Common myeloid progenitor, CD34-positive (primary cell): ENCODE measurements around the gene ADAMTS17.

Source experiments
- CTCF ChIA-PET: fragments of 350-600 bp; sonication (Branson Sonifier 250); formaldehyde crosslinking; loops from one replicate; lab custom pipeline; 2021; ENCODE audit warnings: antibody characterized with exemption; lab: Charles Lee
- POLR2A ChIA-PET: fragments of 350-600 bp; sonication (Branson Sonifier 250); formaldehyde crosslinking; loops from one replicate; lab custom pipeline; 2021; ENCODE audit warnings: antibody characterized with exemption; lab: Charles Lee
- DNase-seq, 3 donors: peaks; one replicate each; pipeline versions ENCODE4 v3.0.0 to v3.0.0-alpha.2; 2013
- H3K27ac ChIP-seq, 2 experiments: 1 replicate in 1 of 2; 2 replicates in 1 of 2; pipeline ENCODE4 v1.7.0; 2013; ENCODE audit warnings: inconsistent platforms in 2 of 2, low read length in 2 of 2, mild to moderate bottlenecking in 2 of 2, low read depth in 1 of 2, moderate library complexity in 1 of 2; ENCODE audit not compliant: severe bottlenecking in 2 of 2, insufficient read depth in 1 of 2, poor library complexity in 1 of 2
- H3K27me3 ChIP-seq, 5 experiments: replicated peaks in 2 of 5; 1 replicate in 3 of 5; 2 replicates in 2 of 5; pipeline versions ENCODE4 v1.6.1 to v1.7.0; 2013; ENCODE audit warnings: low read length in 4 of 5, mild to moderate bottlenecking in 2 of 5, moderate library complexity in 2 of 5, inconsistent platforms in 1 of 5; ENCODE audit not compliant: insufficient read depth in 5 of 5, control insufficient read depth in 4 of 5
- H3K36me3 ChIP-seq, 4 experiments: 1 replicate in 2 of 4; 2 replicates in 2 of 4; pipeline versions ENCODE4 v1.6.1 to v1.7.0; 2013; ENCODE audit warnings: low read length in 3 of 4, control low read depth in 1 of 4, mild to moderate bottlenecking in 1 of 4; ENCODE audit not compliant: control insufficient read depth in 4 of 4, insufficient read depth in 4 of 4
- H3K4me1 ChIP-seq, 4 experiments: 1 replicate in 3 of 4; 2 replicates in 1 of 4; pipeline versions ENCODE4 v1.6.1 to v1.7.1; 2013; ENCODE audit warnings: low read length in 3 of 4, mild to moderate bottlenecking in 3 of 4, control low read depth in 1 of 4, inconsistent platforms in 1 of 4, moderate library complexity in 1 of 4; ENCODE audit not compliant: control insufficient read depth in 4 of 4, insufficient read depth in 4 of 4; ENCODE audit errors: control extremely low read depth in 1 of 4
- H3K4me3 ChIP-seq, 7 experiments: 1 replicate in 4 of 7; 2 replicates in 3 of 7; pipeline versions ENCODE4 v1.5.1 to v1.7.0; 2013; ENCODE audit warnings: mild to moderate bottlenecking in 7 of 7, low read length in 6 of 7, moderate library complexity in 6 of 7, inconsistent platforms in 2 of 7, low read depth in 2 of 7, control low read depth in 1 of 7; ENCODE audit not compliant: insufficient read depth in 4 of 7, control insufficient read depth in 1 of 7; ENCODE audit errors: extremely low read depth in 1 of 7
- H3K9me3 ChIP-seq, 5 experiments: 1 replicate in 4 of 5; 2 replicates in 1 of 5; pipeline versions ENCODE4 v1.6.1 to v1.7.1; 2013; ENCODE audit warnings: low read length in 4 of 5, mild to moderate bottlenecking in 2 of 5, inconsistent platforms in 1 of 5, low read depth in 1 of 5, moderate library complexity in 1 of 5; ENCODE audit not compliant: control insufficient read depth in 4 of 5, insufficient read depth in 2 of 5; ENCODE audit errors: control extremely low read depth in 1 of 5
- WGBS: methylation state at CpG from one replicate; pipeline ENCODE4 v1.1.5; 2013; ENCODE audit not compliant: insufficient coverage; 5-methylcytosine and 5-hydroxymethylcytosine counted together

Gene ADAMTS17

DNA sequence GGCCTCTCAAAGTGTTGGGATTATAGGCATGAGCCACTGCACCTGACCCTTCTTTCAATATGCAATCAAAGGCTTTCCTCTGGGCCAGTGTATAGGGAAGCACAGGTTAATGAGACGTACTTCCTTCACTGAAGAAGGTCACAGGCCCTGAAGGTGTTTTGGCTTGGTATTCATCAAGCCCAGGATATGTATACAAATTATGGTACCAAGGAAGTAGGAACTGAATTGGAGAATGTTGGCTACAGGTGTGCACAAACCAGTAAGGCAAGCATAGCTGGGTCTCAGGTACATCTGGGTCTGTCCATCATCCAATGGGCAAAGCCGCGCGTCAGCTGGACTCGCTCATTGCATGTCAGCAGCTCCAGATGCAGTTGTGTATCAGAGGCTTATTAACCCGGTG lies 237.9 kb downstream of the ADAMTS17 start:
- WGBS: 100% methylated on average over 5 of the region's 6 CpGs
- POLR2A ChIA-PET: no interaction called here
- DNase-seq: no peak
- Histone ChIP-seq H3K36me3 (no peaks in the 10 kb centered on the region), H3K4me3 (no peak overlapping the region), H3K4me1 (no peaks in the 10 kb centered on the region), H3K27me3 (no peaks in the 10 kb centered on the region), H3K27ac (no peak overlapping the region), H3K9me3 (no peaks in the 10 kb centered on the region)
- CTCF ChIA-PET: no interaction called here

DNA sequence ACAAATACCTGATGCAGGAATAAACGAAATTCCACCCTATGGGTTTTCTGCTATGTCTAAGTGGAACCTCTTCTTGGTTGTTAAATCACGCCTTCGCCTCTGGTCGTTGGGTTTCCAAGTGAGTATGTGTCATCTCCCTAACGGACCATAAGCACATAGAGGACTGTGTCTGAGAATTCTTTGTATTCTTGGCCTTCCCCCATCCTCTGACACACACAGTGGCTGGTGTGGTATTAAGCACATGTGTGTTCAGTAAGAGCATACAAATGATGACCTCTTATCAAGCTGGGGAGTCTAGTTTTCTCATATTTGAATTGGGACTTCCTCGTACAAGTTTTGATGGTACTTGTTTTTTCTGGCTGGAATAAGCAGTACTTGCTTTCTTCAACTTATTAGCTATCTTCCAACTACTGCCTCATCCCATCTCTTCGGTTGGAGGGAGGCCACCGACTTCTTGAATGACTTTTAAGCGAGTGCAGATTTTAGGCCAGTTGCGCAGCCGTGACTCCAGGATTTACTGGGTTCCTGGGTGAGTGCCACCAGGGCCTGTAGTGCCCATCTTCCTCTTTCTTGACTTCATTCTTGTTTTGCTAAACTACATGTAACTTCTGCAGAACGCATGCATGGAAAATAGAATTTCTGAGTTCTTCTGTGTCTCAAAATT lies 240.2 kb downstream of the ADAMTS17 start:
- over 99% methylated on average over 11 of the region's 12 CpGs for WGBS
- Histone ChIP-seq H3K4me3 (no peak overlapping the region), H3K36me3 (no peaks in the 10 kb centered on the region), H3K27me3 (no peaks in the 10 kb centered on the region), H3K4me1 (no peaks in the 10 kb centered on the region), H3K27ac (no peak overlapping the region), H3K9me3 (no peaks in the 10 kb centered on the region)
- ChIA-PET CTCF (no interaction called here), POLR2A (no interaction called here)
- no peak for DNase-seq

DNA sequence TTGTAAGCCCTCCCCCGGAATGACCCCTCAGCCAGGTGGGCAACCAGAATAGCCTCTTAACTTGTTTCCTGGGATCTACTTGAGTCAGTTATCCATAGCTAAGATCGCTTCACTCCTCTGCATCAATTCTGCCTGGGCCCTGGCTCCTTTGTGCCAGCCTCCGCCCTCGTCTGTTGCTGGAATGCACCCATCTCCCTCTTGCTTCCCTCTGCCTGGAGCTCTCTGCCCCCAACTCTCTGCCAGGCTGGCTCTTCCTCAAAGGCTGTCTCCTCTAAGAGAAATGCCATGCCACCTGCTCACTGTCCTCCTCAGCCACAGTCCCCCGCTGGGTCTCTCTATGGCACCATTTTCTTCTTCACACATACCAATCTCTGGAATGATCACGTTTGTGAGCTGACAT lies 240.8 kb downstream of the ADAMTS17 start:
- H3K4me3 ChIP-seq: no peak overlapping the region
- CTCF ChIA-PET: no interaction called here
- no peaks in the 10 kb centered on the region for H3K27me3 ChIP-seq
- POLR2A ChIA-PET: no interaction called here
- DNase-seq: no peak
- WGBS: 98% methylated on average over 5 of the region's 6 CpGs
- no peaks in the 10 kb centered on the region for H3K36me3 ChIP-seq
- H3K9me3 ChIP-seq: no peaks in the 10 kb centered on the region
- H3K27ac ChIP-seq: no peak overlapping the region
- H3K4me1 ChIP-seq: no peaks in the 10 kb centered on the region

DNA sequence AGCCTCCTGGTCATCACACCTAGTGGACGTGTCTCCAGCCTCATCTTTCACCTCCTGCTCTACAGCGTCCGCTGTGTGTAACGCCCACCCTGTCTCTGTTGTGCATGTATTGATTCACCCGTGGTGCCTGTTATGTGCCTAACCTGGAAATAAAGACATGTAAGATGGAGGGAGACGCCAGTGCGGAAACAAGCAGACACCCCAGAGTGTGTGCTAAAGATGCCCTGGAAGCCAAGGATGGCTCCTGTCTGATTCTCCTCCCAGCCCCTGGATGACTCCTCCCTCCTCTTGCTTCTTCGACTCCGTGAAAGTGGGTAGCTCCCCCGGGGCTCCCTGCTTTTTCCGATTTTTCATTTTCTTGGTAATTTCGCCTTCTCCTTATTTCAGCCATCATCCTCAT lies 241.8 kb downstream of the ADAMTS17 start:
- 97% methylated on average over 12 of the region's 12 CpGs for WGBS
- no peaks in the 10 kb centered on the region for H3K27me3 ChIP-seq
- ChIA-PET POLR2A (no interaction called here), CTCF (no interaction called here)
- H3K4me1 ChIP-seq: no peaks in the 10 kb centered on the region
- no peak for DNase-seq
- H3K9me3 ChIP-seq: no peaks in the 10 kb centered on the region
- no peak overlapping the region for H3K27ac ChIP-seq
- no peaks in the 10 kb centered on the region for H3K36me3 ChIP-seq
- no peak overlapping the region for H3K4me3 ChIP-seq

DNA sequence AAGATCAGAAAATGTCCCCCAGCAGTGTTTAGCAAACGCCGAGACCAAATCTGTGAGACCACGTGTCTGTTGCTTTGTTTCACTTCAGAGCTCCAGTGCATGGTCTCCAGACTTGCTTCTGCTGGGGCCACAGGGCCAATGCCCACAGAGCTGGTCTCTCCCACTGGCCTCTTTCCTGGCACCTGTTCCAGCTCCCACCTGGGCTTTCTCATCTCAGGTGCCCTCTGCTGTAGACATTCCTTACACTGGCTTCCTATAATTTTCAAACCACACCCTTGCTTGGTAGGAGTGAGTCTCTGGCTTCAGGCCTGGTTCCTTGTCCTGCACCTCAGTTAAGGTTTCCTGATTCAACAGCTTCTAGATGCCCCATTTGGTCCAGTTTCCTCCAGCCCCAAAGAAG lies 243.1 kb downstream of the ADAMTS17 start:
- DNase-seq: no peak
- no peaks in the 10 kb centered on the region for H3K9me3 ChIP-seq
- no peaks in the 10 kb centered on the region for H3K4me1 ChIP-seq
- H3K36me3 ChIP-seq: no peaks in the 10 kb centered on the region
- no peak overlapping the region for H3K27ac ChIP-seq
- no peaks in the 10 kb centered on the region for H3K27me3 ChIP-seq
- CTCF ChIA-PET: no interaction called here
- no peak overlapping the region for H3K4me3 ChIP-seq
- 94% methylated on average over 3 of the region's 3 CpGs for WGBS
- POLR2A ChIA-PET: no interaction called here

DNA sequence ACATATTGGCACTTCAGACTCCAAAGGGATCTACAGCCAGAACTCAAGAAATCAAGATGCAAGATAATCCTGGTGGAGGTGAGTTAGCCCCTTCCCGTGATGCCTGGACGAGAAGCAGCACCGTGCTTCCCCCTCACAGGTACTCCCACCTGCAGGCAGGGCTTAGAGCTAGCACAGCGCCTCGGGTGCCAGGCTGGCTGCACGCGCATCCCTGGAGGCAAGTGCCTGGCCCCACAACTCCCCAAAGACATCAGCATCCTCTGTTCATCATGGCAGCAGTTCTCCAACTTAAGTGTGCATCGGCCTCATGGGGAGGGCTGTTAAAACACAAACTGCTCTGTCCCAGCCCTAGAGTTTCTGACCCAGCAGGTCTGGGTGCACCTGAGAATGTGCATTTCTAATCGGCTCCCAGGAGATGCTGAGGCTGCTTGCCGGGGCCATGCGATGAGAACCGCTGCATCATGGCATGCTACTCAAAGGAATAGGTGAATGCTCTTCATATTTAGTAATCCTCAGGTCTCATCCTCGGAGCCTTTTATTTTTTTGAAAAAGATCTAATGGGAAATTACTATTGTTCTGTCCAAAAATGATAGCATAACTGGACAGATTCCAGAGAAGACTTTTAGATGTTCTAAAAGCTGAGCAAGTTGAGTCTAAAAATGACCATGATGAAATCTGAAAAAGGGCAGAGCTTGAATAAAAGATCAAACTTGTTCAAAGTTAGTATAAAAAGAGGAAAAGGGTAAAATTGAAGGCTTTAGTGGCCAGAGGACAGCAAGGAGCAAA lies 244.2 kb downstream of the ADAMTS17 start:
- CTCF ChIA-PET: no interaction called here
- 91% methylated on average over 10 of the region's 13 CpGs for WGBS
- H3K9me3 ChIP-seq: no peaks in the 10 kb centered on the region
- H3K4me3 ChIP-seq: no peak overlapping the region
- no peaks in the 10 kb centered on the region for H3K4me1 ChIP-seq
- no peaks in the 10 kb centered on the region for H3K27me3 ChIP-seq
- H3K36me3 ChIP-seq: no peaks in the 10 kb centered on the region
- H3K27ac ChIP-seq: no peak overlapping the region
- POLR2A ChIA-PET: no interaction called here
- no peak for DNase-seq

DNA sequence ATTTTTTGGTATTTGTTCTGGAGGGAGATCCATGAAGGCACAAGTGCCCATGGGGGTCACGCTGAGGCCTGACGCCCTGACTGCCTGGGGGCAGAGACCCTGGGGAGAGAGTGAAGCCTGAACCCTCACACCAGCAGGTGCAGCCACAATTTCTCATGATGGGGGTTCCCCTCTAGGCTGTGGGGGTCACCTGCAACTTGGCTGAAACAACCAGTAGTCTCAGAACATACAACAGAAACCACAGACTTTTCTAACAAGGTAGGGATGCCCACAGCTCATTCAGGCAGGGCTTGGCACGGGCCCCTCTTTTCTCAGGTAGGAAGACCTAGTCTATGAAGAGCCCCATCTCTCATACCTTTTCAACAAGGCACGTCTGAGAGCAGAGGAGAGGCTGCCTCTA lies 245.1 kb downstream of the ADAMTS17 start:
- H3K9me3 ChIP-seq: no peaks in the 10 kb centered on the region
- 95% methylated on average over 3 of the region's 4 CpGs for WGBS
- H3K4me3 ChIP-seq: no peak overlapping the region
- no peak overlapping the region for H3K27ac ChIP-seq
- ChIA-PET CTCF (no interaction called here), POLR2A (no interaction called here)
- H3K4me1 ChIP-seq: no peaks in the 10 kb centered on the region
- no peaks in the 10 kb centered on the region for H3K36me3 ChIP-seq
- no peaks in the 10 kb centered on the region for H3K27me3 ChIP-seq
- DNase-seq: no peak
